ENCODE results near the gene TRIM63.

Gene TRIM63

DNA sequence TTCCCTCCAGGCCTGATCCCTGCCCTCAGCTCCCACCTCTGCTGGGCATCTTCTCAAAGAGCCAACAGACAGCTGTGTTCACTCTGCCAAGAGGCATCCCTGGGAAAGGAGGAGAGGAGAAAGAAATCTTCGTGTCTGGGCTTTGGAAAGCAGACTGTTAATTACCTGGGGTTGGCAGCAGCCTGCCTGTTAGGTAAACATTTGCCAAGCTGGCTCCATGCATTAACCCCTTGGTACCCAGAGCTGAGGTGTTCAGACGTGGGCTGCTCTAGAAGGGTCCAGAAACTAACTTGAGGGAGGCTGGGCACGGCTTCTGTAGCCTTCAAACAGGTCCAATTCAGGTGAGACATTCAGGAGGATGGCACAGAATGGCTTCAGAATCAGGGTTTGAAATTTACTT is 54.6 kb downstream of the TRIM63 start:
- DNase-seq, result no peak

DNA sequence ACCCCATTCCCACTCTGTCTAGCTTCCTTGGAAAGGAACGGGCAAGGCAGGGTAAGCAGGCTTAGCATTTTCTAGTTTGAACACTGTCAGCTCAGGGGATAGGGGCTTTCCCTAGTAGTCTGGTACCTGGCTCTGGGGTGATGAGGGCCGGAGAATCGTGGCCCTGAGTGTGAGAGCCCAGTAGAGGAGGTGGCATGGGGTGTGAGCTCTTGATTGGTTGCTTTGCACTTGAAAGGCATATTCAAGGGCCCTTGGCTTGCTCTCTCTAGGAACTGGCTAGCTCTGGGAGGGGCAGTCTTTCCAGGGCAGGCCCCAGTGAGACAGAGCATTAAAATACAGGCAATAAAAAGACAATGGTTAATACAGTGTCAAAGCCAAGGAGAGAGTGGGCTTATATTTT is 56.6 kb downstream of the TRIM63 start:
- no peak for DNase-seq

DNA sequence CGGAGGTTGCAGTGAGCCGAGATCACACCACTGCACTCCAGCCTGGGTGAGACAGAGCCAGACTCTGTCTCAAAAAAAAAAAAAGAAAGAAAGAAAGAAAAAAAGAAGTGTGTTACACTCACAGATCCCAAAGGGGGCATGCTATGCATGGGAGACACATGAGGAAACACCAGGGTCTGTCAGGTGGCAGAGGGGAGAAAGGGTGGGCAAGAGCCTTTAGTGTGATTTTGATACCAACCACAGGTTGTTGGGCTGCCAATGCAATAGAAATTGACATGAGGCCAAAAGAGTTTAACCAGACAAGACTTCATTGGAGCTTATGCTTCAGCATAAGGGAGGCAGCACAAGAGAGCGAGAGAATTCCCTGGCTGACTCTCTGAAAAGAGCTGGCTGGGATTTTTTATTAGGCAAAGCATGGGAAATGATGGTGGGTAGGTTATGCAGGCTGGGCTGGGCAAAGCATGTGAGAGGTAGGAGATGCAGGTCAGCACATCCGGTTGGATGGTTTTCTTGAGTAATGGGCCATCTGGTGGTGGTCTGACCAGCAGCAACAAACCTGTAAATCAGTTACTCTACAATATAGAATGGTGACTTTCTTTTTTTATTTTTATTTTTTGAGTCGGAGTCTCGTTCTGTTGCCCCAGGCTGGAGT is 57.5 kb downstream of the TRIM63 start:
- peak; percentile 37 for DNase-seq

DNA sequence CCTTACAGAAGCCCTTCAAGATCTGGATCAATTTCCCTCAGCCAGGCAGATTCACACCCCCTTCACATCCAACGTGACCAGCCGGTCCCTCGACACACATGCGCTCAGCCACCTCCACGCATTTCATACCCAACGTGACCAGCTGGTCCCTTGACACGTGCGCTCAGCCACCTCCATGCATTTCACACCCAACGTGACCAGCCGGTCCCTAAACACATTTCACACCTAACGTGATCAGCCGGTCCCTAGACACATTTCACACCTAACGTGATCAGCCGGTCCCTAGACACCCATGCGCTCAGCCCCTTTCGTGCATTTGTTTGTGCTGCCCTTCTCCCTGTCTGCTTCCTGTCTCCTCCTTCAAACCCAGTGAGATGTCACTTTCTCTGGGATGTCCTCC is 60.7 kb downstream of the TRIM63 start:
- DNase-seq, result no peak

DNA sequence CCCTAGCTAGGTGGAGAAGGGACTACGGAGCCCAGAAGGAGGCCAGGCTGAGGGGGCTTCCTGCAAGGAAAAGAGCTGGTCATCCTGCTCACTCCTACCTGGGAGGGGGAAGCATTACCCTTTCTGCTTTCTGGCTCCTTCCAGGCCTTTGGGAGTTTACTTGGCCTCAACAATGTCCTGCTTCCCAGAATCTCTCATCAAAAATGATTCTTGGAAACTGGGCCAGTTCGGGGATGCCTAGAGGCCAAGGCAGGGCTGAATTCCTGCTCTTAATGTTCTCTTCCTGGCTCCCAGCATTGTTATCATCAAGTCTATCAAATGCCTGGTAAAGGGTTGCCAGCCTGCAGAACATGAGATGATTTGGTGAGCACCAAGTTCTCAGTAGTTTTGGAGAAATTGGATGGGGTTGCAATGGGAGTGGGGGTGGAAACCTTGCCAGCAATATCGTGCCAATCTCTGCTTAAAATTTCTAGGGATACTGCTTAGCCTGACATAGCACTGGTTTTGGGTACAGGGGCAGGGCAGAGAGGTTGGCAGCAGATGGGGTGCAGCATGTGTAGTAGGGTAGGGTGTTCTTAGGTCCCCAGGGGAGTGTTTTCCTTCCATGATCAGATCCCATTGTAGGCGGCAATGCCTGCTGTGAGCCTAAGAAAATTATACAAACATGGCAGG is 61.9 kb downstream of the TRIM63 start:
- no peak for DNase-seq

DNA sequence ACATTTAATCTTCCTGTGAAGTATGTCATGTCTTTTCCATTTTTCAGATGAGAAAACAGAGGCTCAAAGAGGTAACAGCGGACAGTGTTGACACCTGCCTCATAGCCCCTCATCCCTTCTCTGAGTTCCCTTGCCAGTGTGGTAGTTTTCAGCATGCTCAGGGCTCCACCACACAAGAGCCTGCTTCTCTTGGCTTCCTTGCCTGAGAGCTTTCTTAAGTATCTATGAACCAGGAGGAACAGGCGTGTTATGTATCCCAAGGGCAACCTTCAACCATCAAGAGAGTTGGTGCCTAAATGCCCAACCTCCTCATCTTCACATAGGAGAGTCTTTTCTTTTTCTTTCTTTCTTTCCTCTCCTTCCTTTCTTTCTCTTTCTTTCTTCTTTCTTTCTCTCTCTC is 63.7 kb downstream of the TRIM63 start:
- no peak for DNase-seq

DNA sequence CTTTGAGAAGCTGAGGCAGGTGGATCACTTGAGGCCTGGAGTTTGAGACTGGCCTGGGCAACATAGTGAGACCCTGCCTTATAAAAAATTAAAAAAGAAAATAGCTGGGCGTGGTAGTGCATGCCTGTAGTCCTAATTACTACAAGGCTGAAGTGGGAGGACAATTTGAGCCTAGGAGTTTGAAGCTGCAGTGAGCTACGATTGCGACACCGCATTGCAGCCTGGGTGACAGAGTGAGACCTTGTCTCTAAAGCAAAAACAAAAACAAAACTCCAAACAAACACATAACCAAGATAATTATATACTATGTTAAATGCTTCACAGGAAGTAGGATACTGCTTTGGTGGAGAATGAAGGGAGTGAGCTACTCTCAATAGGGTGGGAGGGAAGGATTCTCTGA is 64.2 kb downstream of the TRIM63 start:
- DNase-seq, result no peak
